NCI-H128 (cell line): ENCODE results near the gene AFM.

Experiments
- DNase-seq: peaks from one replicate; lab custom pipeline; 2025; ENCODE audit not compliant: unreplicated experiment; lab: John Stamatoyannopoulos, UW

AFM gene

DNA sequence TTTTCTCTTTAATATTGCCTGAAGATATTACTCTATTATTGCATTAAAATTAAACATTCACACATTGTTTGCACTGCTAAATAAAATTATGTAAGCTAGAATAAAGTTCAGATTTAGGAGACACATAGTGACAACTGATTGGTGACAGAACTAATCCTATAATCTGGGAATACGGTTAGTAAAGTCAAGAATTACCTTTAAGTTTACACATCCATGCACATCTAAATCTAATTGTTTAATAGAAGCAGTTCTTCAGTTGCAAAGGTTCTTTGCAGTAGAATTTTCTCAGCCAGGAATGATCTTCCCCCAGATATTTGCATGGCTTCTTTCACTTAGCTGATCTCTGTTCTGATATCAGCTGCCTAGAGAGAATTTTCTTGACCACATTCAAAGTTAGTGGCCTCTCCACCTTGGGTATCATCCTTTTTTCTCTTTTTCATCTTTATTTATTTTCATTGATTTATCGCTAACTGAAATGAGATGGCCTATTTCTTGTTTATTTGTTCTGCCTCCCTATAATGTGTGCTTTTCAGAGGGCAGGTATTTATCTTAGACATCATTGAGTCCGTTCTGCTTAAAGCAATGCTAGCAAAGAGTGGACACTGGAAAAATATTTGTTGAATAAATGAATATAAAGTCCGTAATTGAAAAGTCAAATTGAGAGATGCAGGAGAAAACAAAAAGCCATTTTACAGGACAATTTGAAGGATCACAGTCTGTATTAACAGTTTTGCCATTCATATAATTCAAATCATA is 32.9 kb upstream of the AFM start:
- no peak for DNase-seq

DNA sequence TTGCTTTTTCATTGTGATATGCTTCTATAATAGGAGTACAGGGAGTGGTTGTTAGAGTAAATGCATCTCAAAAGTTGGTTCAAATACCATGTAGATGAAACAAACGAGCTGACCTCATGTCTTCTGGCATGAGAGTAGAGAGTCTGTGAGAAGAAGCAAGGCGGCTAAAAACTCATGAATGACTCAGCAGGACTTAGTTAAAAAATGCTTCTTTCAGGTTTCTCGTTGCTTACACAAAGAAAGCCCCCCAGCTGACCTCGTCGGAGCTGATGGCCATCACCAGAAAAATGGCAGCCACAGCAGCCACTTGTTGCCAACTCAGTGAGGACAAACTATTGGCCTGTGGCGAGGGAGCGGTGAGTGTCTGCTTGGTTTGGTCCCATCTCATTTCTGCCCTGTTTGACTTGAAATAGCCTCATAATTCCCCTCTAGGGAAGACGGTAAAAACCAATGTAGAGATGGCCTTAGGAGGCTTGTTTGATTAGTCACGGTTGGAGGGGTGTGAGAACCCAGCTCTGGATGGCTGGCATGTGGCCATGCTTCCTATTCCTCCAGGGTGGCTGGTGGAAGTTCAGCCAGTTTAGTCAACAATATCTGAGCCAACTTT is 31.0 kb upstream of the AFM start:
- DNase-seq = peak; percentile 37

- DNase-seq = peak; percentile 67
Measured at GRCh38 chr4:73451404-73451803, 30.1 kb upstream of the AFM start.

GRCh38 chr4:73451981-73452747 is 29.4 kb upstream of the AFM start:
- no peak for DNase-seq

DNA sequence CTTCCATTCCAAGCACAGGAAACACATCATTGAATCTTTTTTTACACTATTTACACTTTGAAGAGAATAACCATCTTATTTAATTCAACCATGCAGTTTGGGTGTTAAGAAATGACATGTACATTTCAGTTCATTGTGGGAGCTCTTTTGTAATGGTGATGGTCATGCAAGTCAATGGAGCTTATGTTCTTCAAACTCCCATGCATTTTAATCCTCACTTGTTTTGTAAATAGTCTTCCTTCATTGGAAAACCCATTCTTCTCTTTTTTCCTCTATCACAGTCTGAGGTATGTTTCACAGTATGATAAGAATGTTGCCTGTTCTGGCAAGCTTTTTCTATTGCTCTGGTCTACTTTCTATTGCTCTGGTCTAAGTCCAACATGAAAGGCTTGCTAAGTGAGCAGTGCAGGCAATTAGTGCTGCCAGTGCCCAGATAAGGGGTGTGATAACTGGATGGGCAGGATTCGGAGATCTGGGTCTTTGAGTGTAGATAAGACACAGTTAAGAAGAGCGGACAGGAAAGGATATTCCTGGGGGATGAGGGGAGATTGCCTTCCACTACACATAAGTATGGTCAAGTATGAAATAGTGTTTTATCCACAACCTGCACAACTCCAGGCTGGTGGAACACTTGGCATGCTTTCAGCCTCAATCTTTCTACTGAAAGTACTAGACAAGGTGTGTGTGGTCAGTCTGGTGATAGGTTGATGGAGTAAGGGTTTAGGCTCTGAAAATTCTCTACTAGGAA is 28.4 kb upstream of the AFM start:
- no peak for DNase-seq

DNA sequence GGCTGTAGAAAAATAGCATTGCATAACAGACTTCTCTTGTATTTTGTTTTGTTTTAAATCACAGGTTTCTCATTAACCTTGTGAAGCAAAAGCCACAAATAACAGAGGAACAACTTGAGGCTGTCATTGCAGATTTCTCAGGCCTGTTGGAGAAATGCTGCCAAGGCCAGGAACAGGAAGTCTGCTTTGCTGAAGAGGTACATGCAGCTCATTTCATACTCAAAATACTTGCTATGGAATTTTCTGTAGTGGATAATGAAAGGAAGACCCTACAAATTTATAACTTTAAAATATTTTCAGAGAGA is 27.9 kb upstream of the AFM start:
- no peak for DNase-seq

- DNase-seq = no peak
Measured at GRCh38 chr4:73454920-73455319, 26.6 kb upstream of the AFM start.

- DNase-seq = no peak
Measured at GRCh38 chr4:73456177-73457022, 25.1 kb upstream of the AFM start.

GRCh38 chr4:73458184-73459047 is 23.1 kb upstream of the AFM start:
- no peak for DNase-seq

DNA sequence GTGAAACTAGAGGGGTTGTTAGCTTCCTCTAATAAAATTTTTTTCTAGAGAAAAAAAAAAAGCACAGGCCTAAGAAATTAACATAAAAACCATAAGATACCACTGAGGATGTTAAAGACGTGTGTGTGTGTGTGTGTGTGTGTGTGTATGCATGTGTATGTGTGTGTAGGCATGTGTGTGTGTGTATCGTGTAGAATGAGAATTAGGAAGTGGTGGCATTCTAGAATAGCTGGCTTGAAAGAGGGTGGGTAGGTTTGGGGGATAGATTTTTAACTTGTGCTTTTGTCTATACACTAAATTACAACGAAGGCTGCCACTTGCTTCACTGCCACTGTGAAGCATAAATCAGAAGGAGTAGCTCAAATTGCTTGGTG is 22.5 kb upstream of the AFM start:
- DNase-seq = no peak

DNA sequence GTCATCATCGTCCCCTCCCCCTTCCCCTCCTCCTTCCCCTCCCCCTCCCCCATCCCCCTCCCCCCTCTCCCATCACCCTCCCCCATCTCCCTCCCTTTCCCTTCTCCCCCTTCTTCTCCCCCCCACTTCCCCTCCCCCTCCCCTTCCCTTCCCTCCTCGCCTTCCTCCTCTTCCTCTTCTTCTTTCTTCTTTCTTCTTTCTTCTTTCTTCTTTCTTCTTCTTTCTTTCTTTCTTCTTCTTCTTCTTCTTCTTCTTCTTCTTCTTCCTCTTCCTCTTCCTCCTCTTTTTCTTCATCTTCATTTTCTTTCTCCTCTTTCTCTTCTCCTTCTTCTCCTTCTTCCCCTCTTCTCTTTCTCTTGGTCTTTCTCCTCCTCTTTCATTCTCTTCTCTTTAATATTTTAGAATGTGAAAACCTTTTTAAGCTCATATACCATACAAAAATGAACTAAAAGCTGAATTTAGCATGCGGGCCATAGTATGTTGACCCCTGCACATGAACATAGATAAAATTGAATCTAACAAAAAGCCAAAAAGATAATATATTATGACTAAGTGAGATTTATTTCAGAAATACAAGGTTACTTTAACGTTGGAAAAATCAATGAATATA is 20.5 kb upstream of the AFM start:
- no peak for DNase-seq

DNA sequence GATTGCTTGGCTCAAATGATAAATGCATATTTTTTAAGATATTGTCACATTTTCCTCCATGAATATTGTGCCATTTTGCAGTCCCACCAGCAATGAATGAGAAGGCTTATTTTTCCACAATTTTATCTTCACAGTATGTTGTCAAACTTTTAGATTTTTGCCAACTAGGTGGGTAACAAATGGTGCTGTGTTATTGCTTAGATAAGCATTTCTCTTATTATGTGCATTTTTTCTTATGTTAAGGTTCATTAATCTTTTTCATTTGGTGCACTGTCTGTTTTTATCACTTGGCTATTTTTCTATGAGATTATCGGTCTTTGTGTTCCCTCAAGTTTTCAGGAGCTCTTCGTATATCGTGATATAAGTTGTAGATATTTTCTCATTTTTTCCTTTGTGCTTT is 13.4 kb upstream of the AFM start:
- no peak for DNase-seq

DNA sequence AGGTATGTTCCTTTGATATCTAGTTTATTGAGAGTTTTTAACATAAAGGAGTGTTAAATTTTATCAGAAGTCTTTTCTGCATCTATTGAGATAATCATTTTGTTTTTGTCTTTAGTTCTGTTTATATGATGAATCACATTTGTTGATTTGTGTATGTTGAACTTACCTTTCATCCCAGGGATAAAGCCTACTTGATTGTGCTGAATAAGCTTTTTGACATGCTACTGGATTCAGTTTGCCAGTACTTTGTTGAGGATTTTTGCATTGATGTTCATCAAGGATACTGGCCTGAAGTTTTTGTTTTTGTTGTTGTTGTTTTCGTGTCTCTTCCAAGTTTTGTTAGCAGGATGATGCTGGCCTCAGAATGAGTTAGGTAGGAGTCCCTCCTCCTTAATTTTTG is 10.8 kb upstream of the AFM start:
- no peak for DNase-seq

DNA sequence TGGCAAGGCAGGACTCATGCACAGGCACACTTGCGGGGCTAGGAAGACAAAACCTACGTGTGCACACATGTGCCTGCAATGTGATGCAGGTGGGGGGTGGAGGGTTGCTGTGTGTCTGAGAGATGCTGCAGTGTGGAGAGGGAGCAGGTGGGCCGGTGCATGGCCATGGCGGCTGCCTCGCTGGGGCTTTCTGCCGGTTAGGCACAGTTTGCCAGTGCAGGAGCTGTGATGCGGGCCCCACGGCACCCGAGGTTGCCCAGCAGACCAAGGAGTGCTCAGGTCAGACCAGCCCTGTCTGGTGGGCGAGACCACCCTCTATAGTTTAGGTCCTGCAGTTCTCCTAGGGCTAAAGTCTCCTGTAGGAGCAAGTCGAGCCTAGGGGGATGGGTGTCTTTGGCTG is 4.4 kb upstream of the AFM start:
- no peak for DNase-seq

DNA sequence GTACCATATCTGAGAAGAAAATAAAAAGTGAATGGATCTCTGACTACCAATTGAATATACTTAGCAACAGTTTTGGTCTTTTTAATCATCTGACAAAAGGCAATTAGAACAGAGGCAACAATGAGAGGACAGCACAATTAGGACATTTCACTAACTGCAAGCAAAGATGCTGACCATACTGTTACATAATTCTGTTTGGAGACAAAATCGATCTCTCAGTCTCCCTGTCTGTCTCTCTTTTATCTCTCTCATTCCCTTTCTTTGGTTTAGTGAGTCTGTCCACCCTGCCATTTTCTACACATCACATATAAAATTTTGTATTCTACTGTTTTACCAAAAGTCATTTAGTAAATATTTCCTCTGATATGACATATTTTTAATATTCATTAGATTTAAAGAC is 2.2 kb upstream of the AFM start:
- DNase-seq = no peak

DNA sequence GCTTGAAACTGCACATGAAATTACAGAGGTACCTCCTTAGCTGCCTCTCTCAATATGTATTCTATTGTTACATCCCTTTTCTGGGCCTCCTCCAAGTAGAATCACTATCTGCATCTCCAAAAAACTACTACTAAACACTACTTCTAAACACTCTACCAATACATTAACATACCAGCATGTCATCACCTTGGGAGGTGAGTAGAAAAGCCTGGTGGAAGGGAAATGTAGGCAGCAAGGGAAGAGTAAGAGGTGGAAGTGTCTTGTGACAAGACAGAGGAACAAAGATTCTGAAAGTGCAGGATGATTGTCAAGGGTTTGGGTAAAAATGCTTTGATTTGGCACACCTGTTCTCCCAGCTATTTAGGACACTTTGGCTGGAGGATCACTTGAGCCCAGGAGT is 3.5 kb downstream of the AFM start:
- no peak for DNase-seq

DNA sequence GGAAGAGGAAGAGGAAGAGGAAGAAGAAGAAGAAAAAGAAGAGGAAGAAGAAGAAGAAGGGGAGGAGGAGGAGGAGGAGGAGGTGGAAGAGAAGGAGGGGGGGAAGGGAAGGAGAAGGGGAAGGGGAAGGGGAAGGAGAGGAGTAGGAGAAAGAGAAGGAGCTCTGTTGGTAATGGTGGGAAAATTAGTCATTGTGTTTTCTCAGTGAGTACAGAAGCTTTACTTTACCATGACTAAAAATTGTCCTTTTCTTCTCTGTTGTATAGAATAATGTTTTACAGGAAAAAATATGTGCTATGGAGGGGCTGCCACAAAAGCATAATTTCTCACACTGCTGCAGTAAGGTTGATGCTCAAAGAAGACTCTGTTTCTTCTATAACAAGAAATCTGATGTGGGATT is 4.1 kb downstream of the AFM start:
- DNase-seq = no peak

GRCh38 chr4:73486497-73486896 is 5.0 kb downstream of the AFM start:
- DNase-seq = no peak

DNA sequence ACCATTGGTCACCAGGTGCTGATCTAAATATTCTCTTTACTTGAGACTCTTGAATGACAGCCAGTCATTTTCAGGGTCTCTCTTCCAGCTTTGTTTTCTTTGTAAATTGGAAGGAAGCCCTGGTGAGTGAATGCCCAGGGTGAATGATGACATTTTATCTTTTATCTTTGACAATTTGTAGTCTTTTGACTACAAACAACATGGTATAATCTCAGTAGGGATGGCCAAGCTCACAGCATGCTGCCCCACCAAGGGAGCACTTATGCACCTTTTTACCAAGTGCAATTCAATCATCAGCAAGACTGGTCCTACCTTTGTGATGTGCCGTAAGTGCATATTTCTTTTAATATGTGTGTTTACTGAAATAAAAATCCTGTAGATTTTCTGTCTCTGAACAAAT is 5.7 kb downstream of the AFM start:
- no peak for DNase-seq
